Mammary epithelial cell (primary cell): ENCODE data around the gene NFS1.

Experiments
- CTCF ChIP-seq, 2 donors: IDR thresholded peaks in 1 of 2; conservative IDR thresholded peaks in 1 of 2; 2 replicates each; pipeline ENCODE4 v1.5.1; 2011 to 2012; ENCODE audit warnings: inconsistent platforms in 2 of 2, low read length in 2 of 2, mild to moderate bottlenecking in 2 of 2, control low read depth in 1 of 2, low read depth in 1 of 2; ENCODE audit not compliant: insufficient read depth in 1 of 2; ENCODE audit errors: extremely low read depth in 1 of 2
- EZH2 ChIP-seq: IDR thresholded peaks from 2 replicates; pipeline ENCODE4 v1.6.1; 2012; ENCODE audit warnings: low read length, inconsistent platforms, borderline replicate concordance

GRCh38 chr20:35735826-35736470 is 36.8 kb upstream of the NFS1 start:
- TF ChIP-seq CTCF (conservative IDR thresholded peaks at IDR 0.05 in 1 of 2, IDR thresholded peaks at IDR 0.05 in 1 of 2; ENCODE audit: extremely low read depth in 1 of 2, insufficient read depth in 1 of 2, low read depth in 1 of 2, low read length in 2 of 2) (no peak), EZH2 (no peak)
